22Rv1 (cell line): ENCODE measurements around the gene KRT75.

Experiments used
- ZFX ChIP-seq: fragments of 450-650 bp; IDR thresholded peaks from 2 replicates; pipeline ENCODE4 v1.6.1; 2017; ENCODE audit warnings: antibody characterized with exemption, borderline replicate concordance
- TF ChIP-seq, protein P1 (sequence below): fragments of 450-650 bp; IDR thresholded peaks from 2 replicates; pipeline ENCODE4 v1.5.1; 2017; ENCODE audit warnings: mild to moderate bottlenecking

DNA sequence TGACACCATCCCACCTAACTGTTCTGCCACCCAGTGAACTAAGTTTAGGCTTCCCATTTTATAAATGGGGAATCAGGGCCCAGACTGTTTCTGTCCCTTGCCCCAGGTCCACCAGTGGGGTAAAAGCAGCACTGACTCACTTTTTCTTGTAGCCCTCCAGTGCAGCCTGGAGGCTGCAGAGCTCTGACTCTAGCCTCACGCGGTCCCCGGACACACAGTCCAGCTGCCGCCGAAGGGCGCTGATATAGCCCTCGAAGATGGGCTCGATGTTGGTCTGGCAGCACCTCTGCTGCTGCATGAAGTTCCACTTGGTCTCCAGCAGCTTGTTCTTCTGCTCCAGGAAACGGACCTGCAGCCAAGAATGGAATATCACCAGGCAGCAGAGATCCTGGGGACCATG lies 30.6 kb downstream of the KRT75 start:
- TF ChIP-seq, protein P1, sequence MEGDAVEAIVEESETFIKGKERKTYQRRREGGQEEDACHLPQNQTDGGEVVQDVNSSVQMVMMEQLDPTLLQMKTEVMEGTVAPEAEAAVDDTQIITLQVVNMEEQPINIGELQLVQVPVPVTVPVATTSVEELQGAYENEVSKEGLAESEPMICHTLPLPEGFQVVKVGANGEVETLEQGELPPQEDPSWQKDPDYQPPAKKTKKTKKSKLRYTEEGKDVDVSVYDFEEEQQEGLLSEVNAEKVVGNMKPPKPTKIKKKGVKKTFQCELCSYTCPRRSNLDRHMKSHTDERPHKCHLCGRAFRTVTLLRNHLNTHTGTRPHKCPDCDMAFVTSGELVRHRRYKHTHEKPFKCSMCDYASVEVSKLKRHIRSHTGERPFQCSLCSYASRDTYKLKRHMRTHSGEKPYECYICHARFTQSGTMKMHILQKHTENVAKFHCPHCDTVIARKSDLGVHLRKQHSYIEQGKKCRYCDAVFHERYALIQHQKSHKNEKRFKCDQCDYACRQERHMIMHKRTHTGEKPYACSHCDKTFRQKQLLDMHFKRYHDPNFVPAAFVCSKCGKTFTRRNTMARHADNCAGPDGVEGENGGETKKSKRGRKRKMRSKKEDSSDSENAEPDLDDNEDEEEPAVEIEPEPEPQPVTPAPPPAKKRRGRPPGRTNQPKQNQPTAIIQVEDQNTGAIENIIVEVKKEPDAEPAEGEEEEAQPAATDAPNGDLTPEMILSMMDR = no peak
- TF ChIP-seq ZFX = no peak
